Liver (tissue), 3 donors: Measurements from ENCODE around the gene YIPF3.

Experiments
- GABPA ChIP-seq, 2 donors: IDR thresholded peaks in 1 of 2; conservative IDR thresholded peaks in 1 of 2; 2 replicates each; pipeline ENCODE4 v1.6.1; 2016; ENCODE audit warnings: antibody characterized with exemption in 2 of 2, mild to moderate bottlenecking in 1 of 2, moderate library complexity in 1 of 2
- HNF4A ChIP-seq, 2 donors: conservative IDR thresholded peaks; 2 replicates each; pipeline ENCODE4 v1.6.1; 2016; ENCODE audit warnings: antibody characterized with exemption in 2 of 2, mild to moderate bottlenecking in 2 of 2
- JUND ChIP-seq, 2 donors: IDR thresholded peaks; 2 replicates each; pipeline ENCODE4 v1.6.1; 2016; ENCODE audit warnings: antibody characterized with exemption in 2 of 2
- RAD21 ChIP-seq, 2 donors: IDR thresholded peaks; 2 replicates each; pipeline ENCODE4 v1.6.1; 2016; ENCODE audit warnings: antibody characterized with exemption in 2 of 2, mild to moderate bottlenecking in 2 of 2
- YY1 ChIP-seq: IDR thresholded peaks from 2 replicates; pipeline ENCODE4 v1.6.1; 2016; ENCODE audit warnings: antibody characterized with exemption, mild to moderate bottlenecking
- TF ChIP-seq, protein P1 (sequence below): fragments of 150-350 bp; IDR thresholded peaks from 2 replicates; pipeline ENCODE4 v1.5.1; 2017; ENCODE audit warnings: improper control_type of control experiment, low read depth, low read length; ENCODE audit not compliant: missing input control
- TF ChIP-seq, protein P2 (sequence below): IDR thresholded peaks from 2 replicates; pipeline ENCODE4 v1.6.1; 2016; ENCODE audit warnings: antibody characterized with exemption
- donor health status: healthy.
- donor health status: healthy.

GRCh38 chr6:43468240-43468639 is 48.5 kb downstream of the YIPF3 start:
- TF ChIP-seq, protein P1, sequence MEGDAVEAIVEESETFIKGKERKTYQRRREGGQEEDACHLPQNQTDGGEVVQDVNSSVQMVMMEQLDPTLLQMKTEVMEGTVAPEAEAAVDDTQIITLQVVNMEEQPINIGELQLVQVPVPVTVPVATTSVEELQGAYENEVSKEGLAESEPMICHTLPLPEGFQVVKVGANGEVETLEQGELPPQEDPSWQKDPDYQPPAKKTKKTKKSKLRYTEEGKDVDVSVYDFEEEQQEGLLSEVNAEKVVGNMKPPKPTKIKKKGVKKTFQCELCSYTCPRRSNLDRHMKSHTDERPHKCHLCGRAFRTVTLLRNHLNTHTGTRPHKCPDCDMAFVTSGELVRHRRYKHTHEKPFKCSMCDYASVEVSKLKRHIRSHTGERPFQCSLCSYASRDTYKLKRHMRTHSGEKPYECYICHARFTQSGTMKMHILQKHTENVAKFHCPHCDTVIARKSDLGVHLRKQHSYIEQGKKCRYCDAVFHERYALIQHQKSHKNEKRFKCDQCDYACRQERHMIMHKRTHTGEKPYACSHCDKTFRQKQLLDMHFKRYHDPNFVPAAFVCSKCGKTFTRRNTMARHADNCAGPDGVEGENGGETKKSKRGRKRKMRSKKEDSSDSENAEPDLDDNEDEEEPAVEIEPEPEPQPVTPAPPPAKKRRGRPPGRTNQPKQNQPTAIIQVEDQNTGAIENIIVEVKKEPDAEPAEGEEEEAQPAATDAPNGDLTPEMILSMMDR = no peak
- TF ChIP-seq YY1 = no peak
- no peak for TF ChIP-seq RAD21 (IDR thresholded peaks at IDR 0.05)
- no peak for TF ChIP-seq JUND (IDR thresholded peaks at IDR 0.05)
- TF ChIP-seq, protein P2, sequence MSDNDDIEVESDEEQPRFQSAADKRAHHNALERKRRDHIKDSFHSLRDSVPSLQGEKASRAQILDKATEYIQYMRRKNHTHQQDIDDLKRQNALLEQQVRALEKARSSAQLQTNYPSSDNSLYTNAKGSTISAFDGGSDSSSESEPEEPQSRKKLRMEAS = no peak
- no peak for TF ChIP-seq HNF4A (conservative IDR thresholded peaks at IDR 0.05)
- TF ChIP-seq GABPA (IDR thresholded peaks at IDR 0.05 in 1 of 2, conservative IDR thresholded peaks at IDR 0.05 in 1 of 2) = no peak
